HepG2 (cell line): ENCODE data around the gene KCTD13. TPM values are rescaled to one million over a fixed set of nuclear protein-coding genes. Genes with fewer than 3 reads are reported as not detected.

ENCODE experiments used
- EZH2 ChIP-seq: conservative IDR thresholded peaks from 2 replicates; pipeline ENCODE4 v1.6.1; 2012; ENCODE audit warnings: mild to moderate bottlenecking, low read depth, low read length, moderate library complexity
- FOXK2 ChIP-seq: fragments of 450-650 bp; IDR thresholded peaks from 2 replicates; pipeline ENCODE4 v1.6.1; 2016
- GPN1 ChIP-seq: sonication (generic); formaldehyde crosslinking; IDR thresholded peaks from 2 replicates; pipeline ENCODE4 v1.5.1; 2020; ENCODE audit warnings: missing genetic modification reagents, borderline replicate concordance
- ISL2 ChIP-seq: sonication (generic); formaldehyde crosslinking; IDR thresholded peaks from 2 replicates; pipeline ENCODE4 v1.5.0; 2020; ENCODE audit warnings: missing genetic modification reagents
- KDM4B ChIP-seq: sonication (generic); formaldehyde crosslinking; IDR thresholded peaks from 2 replicates; pipeline ENCODE4 v1.4.0; 2020; ENCODE audit warnings: missing genetic modification reagents
- MAFK ChIP-seq, 2 experiments: IDR thresholded peaks in 1 of 2; conservative IDR thresholded peaks in 1 of 2; 2 replicates each; pipeline ENCODE4 v1.6.1; 2011; ENCODE audit warnings: improper control_type of control experiment in 2 of 2, low read length in 2 of 2
- NCOA1 ChIP-seq: sonication (generic); formaldehyde crosslinking; IDR thresholded peaks from 2 replicates; pipeline ENCODE4 v1.9.0; 2021; ENCODE audit warnings: missing genetic modification reagents
- RBFOX2 ChIP-seq: fragments of 200-400 bp; formaldehyde crosslinking; IDR thresholded peaks from 2 replicates; pipeline ENCODE4 v1.6.1; 2017; ENCODE audit warnings: low read depth, mild to moderate bottlenecking, low read length
- TAF1 ChIP-seq: sonication (generic); formaldehyde crosslinking; IDR thresholded peaks from 2 replicates; pipeline ENCODE4 v1.4.0; 2020; ENCODE audit warnings: missing genetic modification reagents
- TBX2 ChIP-seq: sonication (generic); formaldehyde crosslinking; IDR thresholded peaks from 2 replicates; pipeline ENCODE4 v1.5.0; 2020; ENCODE audit warnings: missing genetic modification reagents, mild to moderate bottlenecking, borderline replicate concordance
- ZFP36L1 ChIP-seq: sonication (generic); formaldehyde crosslinking; IDR thresholded peaks from 2 replicates; pipeline ENCODE4 v1.8.0; 2022; ENCODE audit warnings: mild to moderate bottlenecking, missing genetic modification reagents, moderate library complexity
- ZFP37 ChIP-seq: sonication (generic); formaldehyde crosslinking; IDR thresholded peaks from 2 replicates; pipeline ENCODE4 v1.4.0; 2020; ENCODE audit warnings: missing genetic modification reagents, borderline replicate concordance
- ZFYVE20 ChIP-seq: sonication (generic); formaldehyde crosslinking; IDR thresholded peaks from 2 replicates; pipeline ENCODE4 v1.8.0; 2023; ENCODE audit warnings: low read depth, mild to moderate bottlenecking, moderate library complexity, missing genetic modification reagents, borderline replicate concordance
- ZNF501 ChIP-seq: sonication (generic); formaldehyde crosslinking; IDR thresholded peaks from 2 replicates; pipeline ENCODE4 v1.5.1; 2020; ENCODE audit warnings: mild to moderate bottlenecking, moderate library complexity, missing genetic modification reagents
- ZNF530 ChIP-seq: sonication (generic); formaldehyde crosslinking; IDR thresholded peaks from 2 replicates; pipeline ENCODE4 v1.5.0; 2020; ENCODE audit warnings: low read depth, mild to moderate bottlenecking, missing genetic modification reagents
- polyA plus RNA-seq, 8 experiments: library from polyadenylated mRNA; depleted of rRNA in 3 of 8; stranded (reverse) in 7 of 8; unstranded in 1 of 8; fragments of >200 nt; fragmentation: Illumina TruSeq in 4 of 8; extraction: Trizol in 4 of 8; gene quantifications; 2 replicates each; pipeline versions ENCODE4 v1.2.1 to v1.2.3, GENCODE V29; 2011 to 2016; ENCODE audit warnings: low read depth in 4 of 8, missing spikeins in 1 of 8, mixed read lengths in 1 of 8; ENCODE audit not compliant: insufficient read depth in 1 of 8
- total RNA-seq, 5 experiments: library from RNA; depleted of rRNA; stranded (reverse); fragments of >200 nt; fragmentation: Illumina TruSeq; extraction: Trizol; gene quantifications; 2 replicates each; pipeline ENCODE4 v1.2.3, GENCODE V29; 2016; ENCODE audit warnings: low read depth in 1 of 5
- TF ChIP-seq, protein P1 (sequence below): sonication (generic); formaldehyde crosslinking; IDR thresholded peaks from 2 replicates; pipeline ENCODE4 v1.4.0; 2020; ENCODE audit warnings: missing genetic modification reagents
- TF ChIP-seq, protein P2 (sequence below): sonication (generic); formaldehyde crosslinking; IDR thresholded peaks from 2 replicates; pipeline ENCODE4 v1.4.0; 2020; ENCODE audit warnings: missing genetic modification reagents
- TF ChIP-seq, protein P3 (sequence below): sonication (generic); formaldehyde crosslinking; IDR thresholded peaks from 2 replicates; pipeline ENCODE4 v1.4.0; 2020; ENCODE audit warnings: missing genetic modification reagents, mild to moderate bottlenecking, borderline replicate concordance

The KCTD13 gene
- total and polyA plus RNA-seq, 2 of the 13 experiments (the other 11 are each of a cell fraction or from before 2014, with no cell fraction given) = 6.3 to 14.7 TPM

DNA sequence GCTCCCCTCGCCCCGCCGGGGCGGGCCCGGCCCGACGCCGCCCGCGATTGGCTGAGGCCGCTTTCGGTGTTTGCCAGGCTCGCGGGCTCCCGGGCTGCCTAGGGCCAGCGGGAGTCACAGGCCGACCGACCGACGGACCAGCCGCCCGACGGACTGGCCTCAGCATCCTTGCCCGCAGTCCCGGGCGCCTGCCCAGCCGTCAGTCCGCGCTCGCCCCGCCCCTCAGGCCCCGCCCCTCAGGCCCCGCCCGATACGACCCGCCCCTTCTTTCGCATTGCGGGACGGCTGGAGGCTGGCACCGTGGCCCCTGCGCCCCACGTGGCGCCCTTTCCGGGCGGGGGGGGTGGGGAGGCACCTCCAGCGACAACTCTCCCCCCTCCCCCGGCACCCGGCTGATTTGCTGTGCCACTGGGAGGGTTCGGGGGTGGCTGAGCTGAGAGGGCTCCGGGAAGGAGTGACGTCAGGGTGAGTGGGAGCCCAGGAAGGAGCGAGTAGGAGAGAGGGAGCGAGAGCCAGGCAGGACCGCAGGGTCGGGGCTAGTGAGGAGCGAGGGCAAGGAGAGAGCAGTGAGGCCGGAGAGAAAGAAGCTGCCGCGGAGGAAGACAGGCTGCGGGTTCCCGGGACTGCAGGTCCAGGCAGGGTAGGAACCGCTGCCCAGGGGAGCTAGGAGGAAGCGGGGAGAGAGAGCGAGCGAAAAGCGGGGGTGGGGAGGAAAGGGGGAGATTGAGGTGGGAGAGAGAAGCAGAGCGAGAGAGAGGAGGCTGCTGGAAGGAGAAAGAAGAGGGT lies 25.7 kb downstream of the KCTD13 start, which contains the start of gene ASPHD1 (continued):
- TF ChIP-seq, protein P1, sequence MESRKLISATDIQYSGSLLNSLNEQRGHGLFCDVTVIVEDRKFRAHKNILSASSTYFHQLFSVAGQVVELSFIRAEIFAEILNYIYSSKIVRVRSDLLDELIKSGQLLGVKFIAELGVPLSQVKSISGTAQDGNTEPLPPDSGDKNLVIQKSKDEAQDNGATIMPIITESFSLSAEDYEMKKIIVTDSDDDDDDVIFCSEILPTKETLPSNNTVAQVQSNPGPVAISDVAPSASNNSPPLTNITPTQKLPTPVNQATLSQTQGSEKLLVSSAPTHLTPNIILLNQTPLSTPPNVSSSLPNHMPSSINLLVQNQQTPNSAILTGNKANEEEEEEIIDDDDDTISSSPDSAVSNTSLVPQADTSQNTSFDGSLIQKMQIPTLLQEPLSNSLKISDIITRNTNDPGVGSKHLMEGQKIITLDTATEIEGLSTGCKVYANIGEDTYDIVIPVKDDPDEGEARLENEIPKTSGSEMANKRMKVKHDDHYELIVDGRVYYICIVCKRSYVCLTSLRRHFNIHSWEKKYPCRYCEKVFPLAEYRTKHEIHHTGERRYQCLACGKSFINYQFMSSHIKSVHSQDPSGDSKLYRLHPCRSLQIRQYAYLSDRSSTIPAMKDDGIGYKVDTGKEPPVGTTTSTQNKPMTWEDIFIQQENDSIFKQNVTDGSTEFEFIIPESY (CRISPR knock-in tag) = no peak; the same call in 1 of the 2 replicates
- TF ChIP-seq, protein P2, sequence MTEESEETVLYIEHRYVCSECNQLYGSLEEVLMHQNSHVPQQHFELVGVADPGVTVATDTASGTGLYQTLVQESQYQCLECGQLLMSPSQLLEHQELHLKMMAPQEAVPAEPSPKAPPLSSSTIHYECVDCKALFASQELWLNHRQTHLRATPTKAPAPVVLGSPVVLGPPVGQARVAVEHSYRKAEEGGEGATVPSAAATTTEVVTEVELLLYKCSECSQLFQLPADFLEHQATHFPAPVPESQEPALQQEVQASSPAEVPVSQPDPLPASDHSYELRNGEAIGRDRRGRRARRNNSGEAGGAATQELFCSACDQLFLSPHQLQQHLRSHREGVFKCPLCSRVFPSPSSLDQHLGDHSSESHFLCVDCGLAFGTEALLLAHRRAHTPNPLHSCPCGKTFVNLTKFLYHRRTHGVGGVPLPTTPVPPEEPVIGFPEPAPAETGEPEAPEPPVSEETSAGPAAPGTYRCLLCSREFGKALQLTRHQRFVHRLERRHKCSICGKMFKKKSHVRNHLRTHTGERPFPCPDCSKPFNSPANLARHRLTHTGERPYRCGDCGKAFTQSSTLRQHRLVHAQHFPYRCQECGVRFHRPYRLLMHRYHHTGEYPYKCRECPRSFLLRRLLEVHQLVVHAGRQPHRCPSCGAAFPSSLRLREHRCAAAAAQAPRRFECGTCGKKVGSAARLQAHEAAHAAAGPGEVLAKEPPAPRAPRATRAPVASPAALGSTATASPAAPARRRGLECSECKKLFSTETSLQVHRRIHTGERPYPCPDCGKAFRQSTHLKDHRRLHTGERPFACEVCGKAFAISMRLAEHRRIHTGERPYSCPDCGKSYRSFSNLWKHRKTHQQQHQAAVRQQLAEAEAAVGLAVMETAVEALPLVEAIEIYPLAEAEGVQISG (CRISPR knock-in tag) = peak; percentile 14; the same call in 1 of the 2 replicates
- TF ChIP-seq ZFYVE20 (peak; percentile 92; the same call in 1 of the 2 replicates), EZH2 (no peak), TAF1 (CRISPR knock-in tag) (peak; percentile 70), MAFK (conservative IDR thresholded peaks at IDR 0.05 in 1 of 2, IDR thresholded peaks at IDR 0.05 in 1 of 2; ENCODE audit: low read length in 2 of 2) (no peak), RBFOX2 (peak; percentile 55; the same call in 1 of the 2 replicates), KDM4B (CRISPR knock-in tag) (peak; percentile 62; the same call in 1 of the 2 replicates), ISL2 (CRISPR knock-in tag) (no peak; the same call in 1 of the 2 replicates), ZFP36L1 (CRISPR knock-in tag) (no peak; the same call in 1 of the 2 replicates), ZFP37 (CRISPR knock-in tag) (no peak), FOXK2 (no peak; the same call in 1 of the 2 replicates), ZNF530 (CRISPR knock-in tag) (no peak; the same call in 1 of the 2 replicates), NCOA1 (no peak; the same call in 1 of the 2 replicates), ZNF501 (no peak; the same call in none of the 2 replicates), GPN1 (CRISPR knock-in tag) (0 out of 2 replicates have a peak, but pooled peaks have one; percentile 35), TBX2 (no peak)
- TF ChIP-seq, protein P3, sequence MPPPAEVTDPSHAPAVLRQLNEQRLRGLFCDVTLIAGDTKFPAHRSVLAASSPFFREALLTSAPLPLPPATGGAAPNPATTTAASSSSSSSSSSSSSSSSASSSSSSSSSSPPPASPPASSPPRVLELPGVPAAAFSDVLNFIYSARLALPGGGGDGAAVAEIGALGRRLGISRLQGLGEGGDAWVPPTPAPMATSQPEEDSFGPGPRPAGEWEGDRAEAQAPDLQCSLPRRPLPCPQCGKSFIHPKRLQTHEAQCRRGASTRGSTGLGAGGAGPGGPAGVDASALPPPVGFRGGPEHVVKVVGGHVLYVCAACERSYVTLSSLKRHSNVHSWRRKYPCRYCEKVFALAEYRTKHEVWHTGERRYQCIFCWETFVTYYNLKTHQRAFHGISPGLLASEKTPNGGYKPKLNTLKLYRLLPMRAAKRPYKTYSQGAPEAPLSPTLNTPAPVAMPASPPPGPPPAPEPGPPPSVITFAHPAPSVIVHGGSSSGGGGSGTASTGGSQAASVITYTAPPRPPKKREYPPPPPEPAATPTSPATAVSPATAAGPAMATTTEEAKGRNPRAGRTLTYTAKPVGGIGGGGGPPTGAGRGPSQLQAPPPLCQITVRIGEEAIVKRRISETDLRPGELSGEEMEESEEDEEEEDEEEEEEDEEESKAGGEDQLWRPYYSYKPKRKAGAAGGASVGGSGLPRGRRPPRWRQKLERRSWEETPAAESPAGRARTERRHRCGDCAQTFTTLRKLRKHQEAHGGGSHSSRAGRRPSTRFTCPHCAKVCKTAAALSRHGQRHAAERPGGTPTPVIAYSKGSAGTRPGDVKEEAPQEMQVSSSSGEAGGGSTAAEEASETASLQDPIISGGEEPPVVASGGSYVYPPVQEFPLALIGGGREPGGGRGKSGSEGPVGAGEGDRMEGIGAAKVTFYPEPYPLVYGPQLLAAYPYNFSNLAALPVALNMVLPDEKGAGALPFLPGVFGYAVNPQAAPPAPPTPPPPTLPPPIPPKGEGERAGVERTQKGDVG (CRISPR knock-in tag) = no peak
